Spleen (tissue), 11 donors: ENCODE measurements around the gene HADHA. TPM values are rescaled to one million over a fixed set of nuclear protein-coding genes. Genes with fewer than 3 reads are reported as not detected.
"Not testable (repeated sequence)": the region's sequence is repeated elsewhere in the genome, so short reads cannot be mapped to it uniquely, and the experiment has no call there.

Experiments used
- DNase-seq: peaks from one replicate; pipeline ENCODE4 v3.0.0-alpha.2; 2020
- H3K27ac ChIP-seq, 8 donors: fragments of 200-600 bp; sonication (generic) in 7 of 8; 1 replicate in 4 of 8; 2 replicates in 4 of 8; pipeline versions ENCODE4 v1.5.0 to v1.8.0; 2016 to 2021; ENCODE audit warnings: inconsistent platforms in 4 of 8, mild to moderate bottlenecking in 4 of 8, moderate library complexity in 1 of 8
- H3K27me3 ChIP-seq, 7 donors: fragments of 200-600 bp; sonication (generic) in 6 of 7; replicated peaks in 1 of 7; 1 replicate in 4 of 7; 2 replicates in 3 of 7; pipeline versions ENCODE4 v1.5.0 to v1.8.0; 2016 to 2021; ENCODE audit warnings: inconsistent platforms in 3 of 7, mild to moderate bottlenecking in 1 of 7
- H3K36me3 ChIP-seq, 6 donors: fragments of 200-600 bp; sonication (generic) in 5 of 6; 1 replicate in 4 of 6; 2 replicates in 2 of 6; pipeline versions ENCODE4 v1.5.0 to v1.8.0; 2016 to 2021; ENCODE audit warnings: inconsistent platforms in 2 of 6
- H3K4me1 ChIP-seq, 6 donors: fragments of 200-600 bp; sonication (generic) in 5 of 6; 1 replicate in 3 of 6; 2 replicates in 3 of 6; pipeline versions ENCODE4 v1.5.0 to v1.8.0; 2016 to 2021; ENCODE audit warnings: inconsistent platforms in 3 of 6
- H3K4me3 ChIP-seq, 8 donors: fragments of 200-600 bp; sonication (generic) in 7 of 8; 1 replicate in 4 of 8; 2 replicates in 4 of 8; pipeline versions ENCODE4 v1.5.0 to v1.8.0; 2016 to 2021; ENCODE audit warnings: inconsistent platforms in 4 of 8, mild to moderate bottlenecking in 4 of 8, moderate library complexity in 2 of 8
- H3K9me3 ChIP-seq, 8 donors: fragments of 200-600 bp; sonication (generic) in 7 of 8; 1 replicate in 4 of 8; 2 replicates in 4 of 8; pipeline versions ENCODE4 v1.5.0 to v1.8.0; 2016 to 2021; ENCODE audit warnings: inconsistent platforms in 4 of 8
- CTCF ChIP-seq, 11 experiments: fragments of 200-600 bp in 7 of 11; fragments of 450-650 bp in 4 of 11; sonication (generic) in 4 of 11; IDR thresholded peaks in 8 of 11; conservative IDR thresholded peaks in 3 of 11; 1 replicate in 7 of 11; 2 replicates in 4 of 11; pipeline versions ENCODE4 v1.4.0 to v1.8.0; 2016 to 2021; ENCODE audit warnings: antibody characterized with exemption in 11 of 11, inconsistent platforms in 4 of 11, mild to moderate bottlenecking in 1 of 11
- POLR2A ChIP-seq, 3 donors: fragments of 450-650 bp; IDR thresholded peaks; one replicate each; pipeline ENCODE4 v1.5.1; 2017; ENCODE audit warnings: antibody characterized with exemption in 3 of 3, mild to moderate bottlenecking in 1 of 3
- POLR2AphosphoS5 ChIP-seq, 3 donors: sonication (generic); formaldehyde crosslinking; IDR thresholded peaks; one replicate each; pipeline ENCODE4 v1.5.1; 2017; ENCODE audit warnings: antibody characterized with exemption in 3 of 3
- WGBS, 5 donors: extraction: QIAGEN DNeasy Blood & Tissue Kit in 3 of 5; methylation state at CpG; one replicate each; pipeline versions ENCODE4 v1.1.5 to v1.1.7; 2013 to 2018; 5-methylcytosine and 5-hydroxymethylcytosine counted together
- intact Hi-C: fragments of 100-400 bp; cut with DNase I; formaldehyde crosslinking; loops from one replicate; pipeline ENCODE4 v1.15.0; 2023; ENCODE audit warnings: low total_unique reads
- polyA plus RNA-seq, 3 donors: library from polyadenylated mRNA; stranded (reverse); fragments of 200-250 nt; gene quantifications; one replicate each; pipeline ENCODE4 v1.2.1, GENCODE V29; 2013
- total RNA-seq, 7 donors: library from RNA; depleted of rRNA in 3 of 7; stranded (reverse); fragments of >200 nt in 3 of 7; fragmentation: NEBNext Ultra II Directional in 4 of 7; extraction: Animal tissue kit (Norgen Biotek cat#: 25700) in 4 of 7; gene quantifications; one replicate each; pipeline versions ENCODE4 v1.1.0 to v1.2.1, GENCODE V29; 2016 to 2021
- donor health status: healthy with polysubstance abuse.
- donor health status: DM: no; HTN: no; CAD: no; lungs with moderate emphysema.
- donor health status: DM: no; HTN: no; CAD: no.
- donor health status: Bipolar disorder and iron deficiency.
- donor health status: healthy.
- donor health status: DM: no; HTN: no; CAD: no.
- donor health status: DM: yes; HTN: yes; CAD: no.

Gene HADHA
- total and polyA plus RNA-seq, 10 donors, result 49.6 to 134 (median 114) TPM

- intact Hi-C loops, result no loop called here
- no peaks in the 10 kb centered on the region for H3K27me3 ChIP-seq
- DNase-seq, result no peak
- H3K9me3 ChIP-seq, result no peaks in the 10 kb centered on the region
- no peak overlapping the region for H3K4me3 ChIP-seq
- no peak for TF ChIP-seq CTCF (IDR thresholded peaks at IDR 0.05 in 8 of 11, conservative IDR thresholded peaks at IDR 0.05 in 3 of 11)
- no peak for TF ChIP-seq POLR2AphosphoS5 (IDR thresholded peaks at IDR 0.05)
- TF ChIP-seq POLR2A (IDR thresholded peaks at IDR 0.05), result no peak
- H3K36me3 ChIP-seq, result peaks cover 0 to 70% (median 11%) of the 10 kb centered on the region in 6 donors
- peak overlapping the region in 6 of 8 donors; percentile 18 to 80 (median 63) for H3K27ac ChIP-seq
- H3K4me1 ChIP-seq, result peaks cover 0 to 67% (median 35%) of the 10 kb centered on the region in 6 donors
Observed at GRCh38 chr2:26270373-26270772, 25.9 kb upstream of the HADHA start.

- H3K4me3 ChIP-seq, result no peak overlapping the region
- peaks cover 0 to 60% (median 29%) of the 10 kb centered on the region in 6 donors for H3K4me1 ChIP-seq
- 66 to 77% (median 68%) methylated on average over 6 of the region's 6 CpGs for WGBS, 5 donors
- intact Hi-C loops, result no loop called here
- H3K27ac ChIP-seq, result peak overlapping the region in 7 of 8 donors; percentile 22 to 80 (median 53)
- H3K9me3 ChIP-seq, result no peaks in the 10 kb centered on the region
- TF ChIP-seq POLR2A (IDR thresholded peaks at IDR 0.05), result no peak
- TF ChIP-seq POLR2AphosphoS5 (IDR thresholded peaks at IDR 0.05), result no peak
- H3K36me3 ChIP-seq, result peaks cover 0 to 70% (median 8%) of the 10 kb centered on the region in 6 donors
- DNase-seq, result no peak
- no peaks in the 10 kb centered on the region for H3K27me3 ChIP-seq
Observed at GRCh38 chr2:26269571-26270158, 25.2 kb upstream of the HADHA start.

- H3K27ac ChIP-seq, result peak overlapping the region in 7 of 8 donors; percentile 22 to 80 (median 53)
- intact Hi-C loops, result not testable (repeated sequence)
Observed at GRCh38 chr2:26268670-26269385, 24.4 kb upstream of the HADHA start.

GRCh38 chr2:26268213-26268612 lies 23.8 kb upstream of the HADHA start:
- no peak for TF ChIP-seq CTCF (IDR thresholded peaks at IDR 0.05 in 8 of 11, conservative IDR thresholded peaks at IDR 0.05 in 3 of 11)
- no peak for DNase-seq
- Histone ChIP-seq H3K27ac (peak overlapping the region in 3 of 8 donors; percentile 73 to 80 (median 74)), H3K27me3 (no peaks in the 10 kb centered on the region), H3K9me3 (no peaks in the 10 kb centered on the region), H3K4me1 (peaks cover 0 to 45% (median 20%) of the 10 kb centered on the region in 6 donors), H3K4me3 (no peak overlapping the region), H3K36me3 (peaks cover 0 to 73% (median 12%) of the 10 kb centered on the region in 6 donors)
- 71 to 91% (median 87%) methylated on average over 4 of the region's 4 CpGs for WGBS, 5 donors
- intact Hi-C loops, result no loop called here

More at GRCh38 chr2:26268670-26269385, 24.4 kb upstream of the HADHA start:
- peaks cover 0 to 51% (median 22%) of the 10 kb centered on the region in 6 donors for H3K4me1 ChIP-seq
- peaks cover 0 to 72% (median 11%) of the 10 kb centered on the region in 6 donors for H3K36me3 ChIP-seq
- DNase-seq, H3K4me3 ChIP-seq, H3K9me3 ChIP-seq, H3K27me3 ChIP-seq: not testable (repeated sequence)
- WGBS, 5 donors, result 61 to 93% (median 81%) methylated on average over 12 of the region's 12 CpGs

- H3K9me3 ChIP-seq, H3K27ac ChIP-seq, intact Hi-C loops, H3K27me3 ChIP-seq, DNase-seq, H3K4me3 ChIP-seq: not testable (repeated sequence)
- 84 to 93% (median 88%) methylated on average over 8 of the region's 8 CpGs for WGBS, 5 donors
- peaks cover 0 to 91% (median 34%) of the 10 kb centered on the region in 6 donors for H3K36me3 ChIP-seq
- H3K4me1 ChIP-seq, result peaks cover 0 to 24% (median 13%) of the 10 kb centered on the region in 6 donors
Observed at GRCh38 chr2:26258836-26259235, 14.4 kb upstream of the HADHA start.
